ENCODE measurements around the gene OVOL2.

- no peak for TF ChIP-seq CTCF (IDR thresholded peaks at IDR 0.05 in 4 of 5, conservative IDR thresholded peaks at IDR 0.05 in 1 of 5)
- TF ChIP-seq POLR2A (IDR thresholded peaks at IDR 0.05), result no peak
These were observed 32.8 kb upstream of the OVOL2 start for GRCh38 chr20:18090477-18090876.

Measured in gastrocnemius medialis (tissue), 4 donors.